GM19397 (cell line): ENCODE data around the gene TNRC18.
"Not testable (repeated sequence)": the region's sequence is repeated elsewhere in the genome, so short reads cannot be mapped to it uniquely, and the experiment has no call there.

Experiments
- ATAC-seq: cut with Tn5 transposase; IDR thresholded peaks from one replicate; pipeline ENCODE4 v1.9.1; 2021; ENCODE audit warnings: mild to moderate bottlenecking, moderate library complexity; ENCODE audit not compliant: unreplicated experiment

Gene TNRC18

GRCh38 chr7:5350600-5351385 lies 72.8 kb downstream of the TNRC18 start:
- ATAC-seq = no peak

GRCh38 chr7:5350174-5350463 lies 73.5 kb downstream of the TNRC18 start:
- ATAC-seq = no peak

DNA sequence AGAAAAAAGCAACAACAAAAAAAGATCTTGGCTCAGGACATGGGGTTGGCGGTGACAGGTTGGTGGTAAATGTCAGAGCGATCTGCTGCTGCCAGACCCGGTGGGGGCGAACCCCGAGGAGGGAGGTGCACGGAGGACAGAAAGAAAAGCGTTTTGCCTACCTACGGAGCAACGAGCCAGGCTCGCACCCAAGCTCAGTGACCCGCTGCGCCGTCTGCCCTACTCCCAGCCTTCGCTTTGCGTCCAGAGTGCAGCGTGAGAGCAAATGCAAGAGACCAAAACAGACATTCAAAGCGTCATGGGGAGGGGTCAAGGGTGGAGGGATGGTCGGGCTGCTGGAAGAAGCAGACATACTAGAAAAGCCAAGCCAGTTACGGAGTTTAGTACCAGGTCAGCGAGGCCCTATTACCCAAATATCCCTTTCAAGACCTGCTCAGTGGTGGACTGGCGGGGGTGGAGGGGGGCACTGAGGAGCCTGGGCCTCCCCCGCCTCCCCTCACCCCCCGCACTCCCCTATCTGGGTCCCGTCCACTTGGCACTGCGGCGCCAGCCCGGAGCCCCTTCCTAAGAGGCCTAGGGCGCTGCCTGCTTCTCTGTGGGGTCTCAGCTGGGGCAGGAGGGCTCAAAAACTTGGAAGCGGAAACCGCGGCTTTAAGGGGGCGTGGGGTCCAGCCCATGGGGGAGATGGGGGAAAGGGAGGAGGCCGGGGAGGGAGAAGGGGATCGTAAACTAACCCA lies 74.0 kb downstream of the TNRC18 start:
- ATAC-seq = no peak

DNA sequence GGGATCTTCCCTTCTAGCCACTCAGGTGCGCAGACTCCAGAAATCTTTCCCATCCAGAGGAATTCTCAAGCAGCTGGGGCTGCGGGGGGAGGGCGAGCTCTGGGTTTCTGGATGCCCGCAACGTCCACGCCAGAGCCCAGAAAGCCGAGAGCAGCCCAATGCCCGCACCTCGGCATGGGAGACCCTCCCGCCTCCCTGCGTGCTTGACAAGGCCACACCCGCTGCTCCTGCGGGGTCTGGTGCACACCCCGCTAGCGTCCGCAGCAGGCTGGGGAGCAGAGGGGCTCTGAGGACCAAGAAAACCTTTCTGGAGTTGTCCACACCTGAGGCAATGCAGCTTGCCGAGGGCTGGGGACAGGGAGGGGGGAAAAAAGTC lies 74.6 kb downstream of the TNRC18 start:
- ATAC-seq = no peak

DNA sequence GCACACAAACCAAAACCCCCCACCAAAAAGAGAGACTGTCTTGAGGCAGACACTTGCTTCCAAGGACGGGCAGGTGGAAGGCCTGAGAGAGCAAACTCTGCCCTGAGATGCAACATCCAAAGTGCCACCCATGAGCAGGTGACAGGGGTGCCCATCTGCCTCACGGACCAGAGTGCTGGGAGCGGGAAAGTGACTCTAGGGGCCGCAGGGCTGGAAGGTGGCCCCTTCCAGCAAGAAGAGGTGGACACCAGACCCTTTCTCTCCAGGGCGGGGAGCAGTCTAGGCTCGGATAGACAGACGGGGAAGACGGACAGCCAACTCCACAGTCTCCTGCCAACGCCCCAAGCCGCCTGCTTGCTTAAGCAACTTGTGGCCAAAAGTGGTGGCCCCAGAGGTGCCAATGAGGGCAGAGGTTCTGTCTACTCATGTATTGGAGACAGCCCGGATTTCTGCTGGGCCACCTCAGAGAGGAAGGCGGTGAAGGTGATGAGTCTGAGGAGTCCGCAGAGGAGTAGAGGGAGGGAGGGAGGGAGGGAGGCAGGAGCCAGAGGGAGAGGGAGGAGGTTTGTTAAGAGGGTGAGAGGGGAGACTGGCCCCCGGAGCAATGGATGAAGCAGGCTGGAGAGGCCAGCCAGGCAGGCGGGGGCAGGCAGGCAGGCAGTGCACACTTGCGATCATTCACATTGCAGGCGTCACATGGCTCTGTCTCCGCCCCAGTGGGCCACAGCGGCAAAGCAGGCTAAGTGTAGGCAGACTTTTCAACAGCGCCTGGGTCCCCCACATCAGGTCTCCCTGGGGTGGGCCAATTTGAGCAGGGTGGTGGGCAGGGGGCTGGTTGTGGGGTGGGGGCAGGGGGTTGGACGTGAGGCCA lies 75.3 kb downstream of the TNRC18 start:
- ATAC-seq = no peak

DNA sequence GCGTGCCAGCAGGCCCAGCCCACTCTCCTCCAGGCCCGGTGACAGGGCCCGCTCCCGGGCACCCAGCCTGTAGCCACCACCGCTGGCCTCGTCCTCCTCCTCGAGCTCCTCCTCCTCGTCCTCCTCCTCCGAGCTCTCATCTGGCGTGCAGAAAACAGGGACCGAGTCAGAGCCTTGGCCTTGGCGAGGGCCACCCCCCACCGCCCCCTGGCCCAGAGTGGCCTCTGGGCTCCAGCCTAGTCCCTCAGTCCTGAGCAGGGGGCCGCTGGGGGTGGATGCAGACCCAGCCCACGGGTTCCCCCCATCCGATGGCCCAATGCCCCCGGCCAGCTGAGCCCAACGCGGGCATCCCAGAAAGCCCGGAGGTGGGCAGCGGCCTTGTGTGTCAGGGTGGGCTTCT lies 78.0 kb downstream of the TNRC18 start:
- no peak for ATAC-seq

- no peak for ATAC-seq
Measured at GRCh38 chr7:5345171-5345570, 78.5 kb downstream of the TNRC18 start.

DNA sequence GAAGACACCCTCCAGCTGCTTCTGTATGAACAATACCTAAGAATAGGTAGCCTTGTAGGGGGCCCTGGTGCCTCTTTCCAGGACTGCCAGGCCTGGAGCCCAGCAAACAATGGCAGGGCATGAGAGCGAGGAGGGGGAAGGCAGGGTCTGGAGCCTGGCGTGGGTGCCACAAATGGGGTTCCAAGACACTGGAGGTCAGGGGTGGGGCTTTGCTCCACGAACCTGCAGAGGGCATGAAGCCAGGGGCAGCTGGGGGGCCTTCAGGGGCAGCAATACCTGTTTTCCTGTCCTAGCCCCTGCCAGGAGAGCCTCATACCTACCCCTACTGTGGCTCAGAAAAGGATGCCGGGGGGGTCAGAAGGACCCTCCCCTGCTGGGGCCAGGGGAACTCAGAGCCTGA lies 79.3 kb downstream of the TNRC18 start:
- no peak for ATAC-seq

- no peak for ATAC-seq
Measured at GRCh38 chr7:5343884-5344283, 79.8 kb downstream of the TNRC18 start.

DNA sequence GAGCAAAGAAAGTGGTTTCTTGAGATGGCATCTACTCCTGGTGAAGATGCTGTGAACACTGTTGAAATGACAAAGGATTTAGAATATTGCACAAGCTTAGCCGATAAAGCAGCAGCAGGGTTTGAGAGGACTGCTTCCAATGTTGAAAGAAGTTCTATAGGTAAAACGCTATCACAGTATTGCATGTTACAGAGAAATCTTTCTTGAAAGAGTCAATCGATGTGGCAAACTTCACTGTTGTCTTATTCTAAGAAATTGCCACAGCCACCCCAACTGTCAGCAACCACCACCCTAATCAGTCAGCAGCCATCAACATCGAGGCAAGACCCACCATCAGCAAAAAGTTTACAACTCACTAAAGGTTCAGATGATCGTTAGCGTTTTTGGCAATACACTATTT lies 81.0 kb downstream of the TNRC18 start:
- ATAC-seq = no peak

- ATAC-seq = no peak
Measured at GRCh38 chr7:5339955-5340354, 83.7 kb downstream of the TNRC18 start.

DNA sequence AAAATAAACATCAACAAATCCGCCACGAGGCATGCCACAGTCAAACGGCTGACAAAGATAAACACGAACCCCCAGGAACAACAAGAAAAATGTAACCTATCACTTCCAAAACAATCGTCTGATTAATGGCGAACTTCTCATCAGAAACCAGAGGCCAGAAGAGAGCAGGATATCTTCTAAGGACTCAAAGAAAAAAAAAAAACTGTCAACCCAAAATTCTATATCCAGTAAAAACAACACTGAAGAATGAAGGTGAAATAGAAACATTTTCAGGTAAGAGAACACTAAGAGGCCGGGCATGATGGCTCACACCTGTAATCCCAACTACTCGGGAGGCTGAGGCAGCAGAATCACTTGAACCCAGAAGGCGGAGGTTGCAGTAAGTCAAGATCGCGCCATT lies 86.6 kb downstream of the TNRC18 start:
- no peak for ATAC-seq

DNA sequence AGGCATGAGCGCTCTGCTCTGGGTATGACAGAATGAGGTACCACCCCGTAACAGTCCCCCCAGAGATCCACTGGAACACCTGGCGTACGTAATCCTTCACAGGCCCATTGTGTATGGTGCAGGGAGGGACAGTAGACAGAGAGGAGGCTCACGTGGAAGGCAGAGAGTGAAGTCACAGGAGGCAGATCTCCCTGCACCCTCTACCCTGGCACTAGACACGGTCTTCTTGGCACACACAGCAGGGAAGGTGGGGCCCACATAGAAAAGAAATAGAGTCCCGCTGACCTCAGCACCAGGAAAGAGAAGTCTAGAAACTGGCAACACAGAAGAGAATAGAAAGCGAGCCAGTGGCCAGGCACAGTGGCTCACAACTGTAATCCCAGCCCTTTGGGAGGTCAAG lies 89.0 kb downstream of the TNRC18 start:
- ATAC-seq = no peak

GRCh38 chr7:5333121-5334045 lies 90.3 kb downstream of the TNRC18 start:
- no peak for ATAC-seq

DNA sequence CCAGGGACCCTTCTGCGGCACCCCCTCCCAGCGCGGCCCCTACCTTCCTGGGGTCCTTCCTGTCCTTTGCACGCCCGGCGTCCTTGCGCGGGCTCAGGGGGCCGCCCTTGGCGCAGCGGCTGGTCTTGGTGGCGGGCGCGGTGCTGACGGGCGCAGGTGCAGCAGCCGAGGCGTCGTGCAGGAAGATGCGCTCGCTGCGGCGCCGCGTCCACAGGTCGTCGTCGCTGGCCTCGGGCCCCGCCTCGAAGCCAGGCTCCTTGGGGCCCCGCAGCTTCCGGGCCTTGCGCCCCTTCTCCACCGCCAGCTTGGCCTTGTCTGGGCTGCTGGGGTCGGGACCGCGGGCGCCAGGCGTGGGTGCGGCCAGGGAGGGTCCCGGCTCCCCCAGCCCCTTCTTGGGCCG lies 91.1 kb downstream of the TNRC18 start:
- no peak for ATAC-seq

DNA sequence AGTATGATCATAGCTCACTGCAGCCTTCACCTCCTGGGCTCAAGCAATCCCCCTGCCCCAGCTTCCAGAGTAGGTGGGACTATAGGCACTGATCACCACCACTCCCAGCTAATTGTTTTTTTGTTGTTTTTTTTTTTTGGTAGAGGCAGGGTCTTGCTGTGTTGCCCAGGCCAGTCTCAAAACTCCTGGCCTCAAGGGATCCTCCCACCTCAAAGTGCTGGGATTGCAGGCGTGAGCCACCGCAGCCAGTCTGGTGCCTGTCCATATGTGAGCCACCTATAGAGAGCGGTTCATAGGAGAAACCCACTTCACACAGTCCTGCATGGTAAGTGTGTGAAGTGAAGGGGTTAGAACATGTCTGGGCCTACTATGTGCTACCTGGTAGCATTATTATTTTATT lies 93.3 kb downstream of the TNRC18 start:
- ATAC-seq = no peak

DNA sequence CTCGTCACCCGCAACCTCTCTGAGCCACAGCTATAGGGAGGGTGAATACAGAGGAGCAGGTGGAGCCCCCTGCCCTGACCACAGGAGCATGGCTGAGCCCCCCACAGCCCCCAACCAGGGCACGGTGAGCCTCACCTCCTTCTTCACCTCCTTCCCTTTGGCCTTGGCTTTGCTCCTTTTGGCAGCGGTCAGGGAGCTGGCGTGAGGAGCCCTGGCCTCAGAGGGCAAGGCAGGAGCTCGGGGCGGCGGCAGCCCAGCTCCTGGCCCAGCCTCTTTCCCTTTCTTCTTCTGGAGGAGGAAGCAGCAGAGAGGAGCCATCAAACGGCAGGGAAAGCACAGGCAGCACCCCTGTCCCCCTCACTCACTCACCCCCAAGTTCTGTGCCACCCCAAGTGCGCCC lies 98.7 kb downstream of the TNRC18 start:
- no peak for ATAC-seq

GRCh38 chr7:5323800-5324781 lies 99.5 kb downstream of the TNRC18 start:
- ATAC-seq = not testable (repeated sequence)

- no peak for ATAC-seq
Measured at GRCh38 chr7:5322621-5323410, 100.8 kb downstream of the TNRC18 start.
